Measurements from ENCODE around the gene CIRBP. TPM values are rescaled to one million over a fixed set of nuclear protein-coding genes. Genes with fewer than 3 reads are reported as not detected.
"Not testable (repeated sequence)": the region's sequence is repeated elsewhere in the genome, so short reads cannot be mapped to it uniquely, and the experiment has no call there.

CIRBP gene
- total and polyA plus RNA-seq, 7 donors, result 129 to 1,004 (median 602) TPM

- 61 to 73% methylated on average over 17 of the region's 17 CpGs for WGBS, 2 donors
- intact Hi-C loops (cut with DNase I), result loop anchor here (5.0 kb wide), 1 partner anchor 85 kb away; the partner anchor contains the start of gene GAMT
- Histone ChIP-seq H3K36me3 (no peaks in the 10 kb centered on the region), H3K27ac (no peak overlapping the region), H3K9me3 (no peaks in the 10 kb centered on the region), H3K4me3 (no peak overlapping the region), H3K4me1 (peaks cover 0 to 12% (median 11%) of the 10 kb centered on the region in 4 donors), H3K27me3 (peaks cover 4 to 53% (median 44%) of the 10 kb centered on the region in 3 donors)
- TF ChIP-seq POLR2A (IDR thresholded peaks at IDR 0.05), result no peak
- TF ChIP-seq POLR2AphosphoS5 (IDR thresholded peaks at IDR 0.05), result no peak
- no peak for TF ChIP-seq EP300 (IDR thresholded peaks at IDR 0.05)
- no peak for TF ChIP-seq CTCF (IDR thresholded peaks at IDR 0.05)
- DNase-seq, result no peak
These were observed 48.3 kb downstream of the CIRBP start for GRCh38 chr19:1317274-1318003.

DNA sequence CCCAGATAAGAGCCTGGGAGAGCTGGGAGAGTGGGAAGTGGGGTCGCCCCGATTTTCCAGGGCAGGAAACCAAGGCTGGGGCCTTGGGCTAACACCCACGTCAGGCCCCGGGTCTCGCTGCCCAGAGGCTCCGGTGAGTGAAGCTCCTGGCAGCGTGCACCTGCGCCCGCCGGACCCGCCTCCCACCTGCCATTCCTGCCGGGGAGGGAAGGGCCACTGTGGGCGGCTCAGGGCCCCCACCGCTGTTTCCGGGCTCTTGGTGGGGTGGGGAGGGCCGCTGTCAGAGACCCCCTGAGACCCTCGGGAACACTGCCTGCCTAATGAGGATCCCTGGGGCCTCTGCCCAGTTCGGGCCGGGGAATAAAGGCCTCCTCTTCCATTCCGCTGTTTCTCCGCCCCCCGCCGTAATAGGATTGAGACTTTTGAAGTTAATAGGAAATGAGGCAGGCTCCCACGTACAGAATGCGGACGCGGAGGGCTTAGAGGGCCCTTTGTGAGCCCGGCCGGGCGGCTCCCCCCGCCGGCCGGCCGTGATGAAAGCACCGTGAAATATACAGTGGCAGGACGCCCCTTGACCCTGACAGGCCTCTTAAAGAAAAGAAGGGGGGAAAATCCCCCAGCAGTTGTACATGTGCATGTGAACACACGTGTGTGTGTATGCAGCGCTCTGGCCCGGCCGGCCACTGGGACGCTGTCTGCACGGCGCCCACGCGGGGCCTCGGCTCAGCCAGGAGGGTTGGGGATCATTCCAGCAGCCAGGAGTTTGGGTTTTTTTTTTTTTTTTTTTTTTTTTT is 49.7 kb downstream of the CIRBP start:
- 42 to 49% methylated on average over 46 of the region's 46 CpGs for WGBS, 2 donors
- Histone ChIP-seq H3K9me3 (no peaks in the 10 kb centered on the region), H3K36me3 (no peaks in the 10 kb centered on the region), H3K27ac (no peak overlapping the region), H3K27me3 (peaks cover 4 to 49% (median 38%) of the 10 kb centered on the region in 3 donors), H3K4me3 (no peak overlapping the region), H3K4me1 (peaks cover 0 to 12% (median 11%) of the 10 kb centered on the region in 4 donors)
- intact Hi-C loops (cut with DNase I), result loop anchor here (5.0 kb wide), 1 partner anchor 83 kb away; the partner anchor contains the start of gene GAMT
- no peak for DNase-seq
- TF ChIP-seq EP300 (IDR thresholded peaks at IDR 0.05) (no peak), CTCF (IDR thresholded peaks at IDR 0.05) (no peak), POLR2AphosphoS5 (IDR thresholded peaks at IDR 0.05) (no peak), POLR2A (IDR thresholded peaks at IDR 0.05) (no peak)

- DNase-seq; intact Hi-C loops (cut with DNase I); H3K27ac ChIP-seq; H3K9me3 ChIP-seq; H3K36me3 ChIP-seq; H3K4me3 ChIP-seq: not testable (repeated sequence)
- Histone ChIP-seq H3K27me3 (peaks cover 4 to 48% (median 45%) of the 10 kb centered on the region in 3 donors), H3K4me1 (peaks cover 0 to 21% (median 18%) of the 10 kb centered on the region in 4 donors)
- 85 to 93% methylated on average over 3 of the region's 3 CpGs for WGBS, 2 donors
These were observed 51.1 kb downstream of the CIRBP start for GRCh38 chr19:1320282-1320650.

- no peaks in the 10 kb centered on the region for H3K9me3 ChIP-seq
- H3K27ac ChIP-seq, result no peak overlapping the region
- intact Hi-C loops (cut with DNase I), result no loop called here
- H3K27me3 ChIP-seq, result peaks cover 0 to 36% (median 33%) of the 10 kb centered on the region in 3 donors
- DNase-seq, result no peak
- TF ChIP-seq CTCF (IDR thresholded peaks at IDR 0.05) (no peak), POLR2AphosphoS5 (IDR thresholded peaks at IDR 0.05) (no peak), POLR2A (IDR thresholded peaks at IDR 0.05) (no peak), EP300 (IDR thresholded peaks at IDR 0.05) (no peak)
- 81 to 88% methylated on average over 9 of the region's 9 CpGs for WGBS, 2 donors
- H3K4me1 ChIP-seq, result peaks cover 0 to 14% (median 11%) of the 10 kb centered on the region in 4 donors
- no peak overlapping the region for H3K4me3 ChIP-seq
- no peaks in the 10 kb centered on the region for H3K36me3 ChIP-seq
These were observed 52.4 kb downstream of the CIRBP start for GRCh38 chr19:1321539-1321938.
